Prostate gland (tissue), 2 donors: ENCODE data around the gene HTR4.

Experiments
- CTCF ChIP-seq, 4 experiments: fragments of 200-600 bp in 2 of 4; fragments of 450-650 bp in 2 of 4; sonication (generic) in 2 of 4; IDR thresholded peaks; 1 replicate in 3 of 4; 2 replicates in 1 of 4; pipeline ENCODE4 v1.5.1; 2016 to 2019; ENCODE audit warnings: antibody characterized with exemption in 4 of 4, mild to moderate bottlenecking in 2 of 4, moderate library complexity in 2 of 4
- POLR2A ChIP-seq: fragments of 450-650 bp; IDR thresholded peaks from one replicate; pipeline ENCODE4 v1.6.1; 2016; ENCODE audit warnings: antibody characterized with exemption, mild to moderate bottlenecking

- TF ChIP-seq CTCF (IDR thresholded peaks at IDR 0.05): no peak
- TF ChIP-seq POLR2A: no peak
These were observed 131.2 kb downstream of the HTR4 start for GRCh38 chr5:148523139-148523538.
